OCI-LY7 (cell line): ENCODE results near the gene SENP2.

ENCODE experiments used
- CTCF ChIP-seq: fragments of 200-600 bp; sonication (generic); conservative IDR thresholded peaks from 2 replicates; pipeline ENCODE4 v1.5.1; 2014; ENCODE audit warnings: mild to moderate bottlenecking, antibody characterized with exemption, low read length, moderate library complexity, mixed read lengths
- EZH2phosphoT487 ChIP-seq: fragments of 200-600 bp; sonication (generic); IDR thresholded peaks from 2 replicates; pipeline ENCODE4 v1.6.1; 2018; ENCODE audit warnings: low read depth, borderline replicate concordance, mild to moderate bottlenecking, mixed run types, antibody characterized with exemption, low read length, moderate library complexity, mixed read lengths

- TF ChIP-seq CTCF, result no peak
- TF ChIP-seq EZH2phosphoT487, result no peak
Measured at GRCh38 chr3:185649414-185649813, 63.3 kb downstream of the SENP2 start.
